ENCODE measurements around the gene SBNO2. TPM values are rescaled to one million over a fixed set of nuclear protein-coding genes. Genes with fewer than 3 reads are reported as not detected.

SBNO2 gene
- polyA plus RNA-seq, 1 of the 3 experiments (the other 2 are of a cell fraction) = 18.3 TPM

- Histone ChIP-seq H3K27ac (ENCODE audit: low read depth in 2 of 2, low read length in 1 of 2) (no peak overlapping the region), H3K4me1 (ENCODE audit: control insufficient read depth in 1 of 2, insufficient read depth in 2 of 2, low read depth in 1 of 2, low read length in 1 of 2) (peaks cover under 1 to 1% of the 10 kb centered on the region in 2 experiments; a peak in 1 of 4 replicates), H3K4me2 (no peak overlapping the region), H3K9me2 (no peaks in the 10 kb centered on the region), H4K20me1 (ENCODE audit: insufficient read depth) (peaks cover 6% of the 10 kb centered on the region; the same call in 1 of the 2 replicates), H3K9me3 (no peaks in the 10 kb centered on the region), H2AFZ (ENCODE audit: low read depth) (no peak overlapping the region), H3K79me2 (ENCODE audit: insufficient read depth) (peaks cover 10% of the 10 kb centered on the region), H3K4me3 (ENCODE audit: low read depth in 2 of 2, low read length in 1 of 2) (no peak overlapping the region), H3K36me3 (replicated peaks in 1 of 2; ENCODE audit: control insufficient read depth in 1 of 2, insufficient read depth in 2 of 2, low read length in 1 of 2) (peaks cover 0 to 26% of the 10 kb centered on the region in 2 experiments), H3K27me3 (ENCODE audit: insufficient read depth) (no peaks in the 10 kb centered on the region), H3F3A (replicated peaks; ENCODE audit: insufficient read depth) (peaks cover 13% of the 10 kb centered on the region), H3K9ac (no peak overlapping the region)
- DNase-seq = no peak
- ChIA-PET POLR2A (no interaction called here), CTCF (interaction anchor here (0.8 to 4.1 kb wide), 3 partner anchors 8 to 156 kb away, joined by 3 to 16 read pairs (median 3); no protein-coding TSS in a partner anchor)
- whole genome bisulfite sequencing (ENCODE audit: low lambda C conversion rate) = 98% methylated on average over 20 of the region's 27 CpGs
- TF ChIP-seq USF1 (IDR thresholded peaks at IDR 0.05; ENCODE audit: borderline replicate concordance, low read depth) (no peak), SMC3 (IDR thresholded peaks at IDR 0.05; ENCODE audit: low read depth, low read length) (no peak), FOSL2 (IDR thresholded peaks at IDR 0.05; ENCODE audit: borderline replicate concordance, low read depth) (no peak), CTCF (IDR thresholded peaks at IDR 0.05) (no peak), EP300 (IDR thresholded peaks at IDR 0.05; ENCODE audit: borderline replicate concordance in 1 of 2, low read depth in 1 of 2, low read length in 1 of 2) (no peak), PBX3 (IDR thresholded peaks at IDR 0.05) (no peak), JUND (IDR thresholded peaks at IDR 0.05) (no peak), MEF2A (IDR thresholded peaks at IDR 0.05; ENCODE audit: borderline replicate concordance, low read depth) (no peak), MAX (IDR thresholded peaks at IDR 0.05; ENCODE audit: low read depth) (no peak), FOXM1 (IDR thresholded peaks at IDR 0.05; ENCODE audit: low read depth) (no peak), YY1 (IDR thresholded peaks at IDR 0.05; ENCODE audit: low read depth) (no peak), NFIC (IDR thresholded peaks at IDR 0.05; ENCODE audit: borderline replicate concordance) (no peak), ELF1 (IDR thresholded peaks at IDR 0.05) (no peak), CHD2 (IDR thresholded peaks at IDR 0.05; ENCODE audit: low read length, partially characterized antibody) (no peak)
Observed at GRCh38 chr19:1088416-1089010, 85.6 kb downstream of the SBNO2 start.

All from SK-N-SH (cell line).